Mucosa of gallbladder (tissue), 1 donor: ENCODE results near the gene UBE2L3. TPM values are rescaled to one million over a fixed set of nuclear protein-coding genes. Genes with fewer than 3 reads are reported as not detected.
"Not testable (repeated sequence)": the region's sequence is repeated elsewhere in the genome, so short reads cannot be mapped to it uniquely, and the experiment has no call there.

Source experiments
- DNase-seq: peaks from one replicate; pipeline ENCODE4 v3.0.0-alpha.2; 2020; ENCODE audit warnings: low spot score
- total RNA-seq: library from RNA; stranded (reverse); gene quantifications from one replicate; pipeline ENCODE4 v1.2.1, GENCODE V29; 2021
- donor health status: DM: no; HTN: no; CAD: no.

UBE2L3 gene
- total RNA-seq, 1 donor from 2014 or later, result 55.4 TPM

- no peak for DNase-seq
Observed at GRCh38 chr22:21602579-21602978, 35.1 kb downstream of the UBE2L3 start.

DNA sequence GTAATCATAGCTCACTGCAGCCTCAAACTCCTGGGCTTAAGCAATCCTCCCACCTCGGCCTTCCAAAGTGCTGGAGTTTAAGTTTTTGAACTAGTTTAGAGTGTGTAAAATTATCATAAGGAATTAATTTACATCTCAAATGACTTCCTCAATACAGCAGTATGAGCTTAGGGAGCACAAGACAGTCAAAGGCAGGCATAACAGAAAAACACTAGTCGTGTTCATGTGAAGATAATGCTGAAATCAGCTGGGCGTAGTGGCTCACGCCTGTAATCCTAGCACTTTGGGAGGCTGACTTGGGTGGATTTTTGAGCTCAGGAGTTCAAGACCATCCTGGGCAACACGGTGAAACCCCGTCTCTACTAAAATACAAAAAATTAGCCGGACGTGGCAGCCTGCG lies 36.5 kb downstream of the UBE2L3 start:
- DNase-seq, result no peak

- DNase-seq, result no peak
Observed at GRCh38 chr22:21605887-21606564, 38.5 kb downstream of the UBE2L3 start.

- DNase-seq, result no peak
Observed at GRCh38 chr22:21606775-21607174, 39.3 kb downstream of the UBE2L3 start.

GRCh38 chr22:21609556-21610157 lies 42.1 kb downstream of the UBE2L3 start:
- DNase-seq, result not testable (repeated sequence)

DNA sequence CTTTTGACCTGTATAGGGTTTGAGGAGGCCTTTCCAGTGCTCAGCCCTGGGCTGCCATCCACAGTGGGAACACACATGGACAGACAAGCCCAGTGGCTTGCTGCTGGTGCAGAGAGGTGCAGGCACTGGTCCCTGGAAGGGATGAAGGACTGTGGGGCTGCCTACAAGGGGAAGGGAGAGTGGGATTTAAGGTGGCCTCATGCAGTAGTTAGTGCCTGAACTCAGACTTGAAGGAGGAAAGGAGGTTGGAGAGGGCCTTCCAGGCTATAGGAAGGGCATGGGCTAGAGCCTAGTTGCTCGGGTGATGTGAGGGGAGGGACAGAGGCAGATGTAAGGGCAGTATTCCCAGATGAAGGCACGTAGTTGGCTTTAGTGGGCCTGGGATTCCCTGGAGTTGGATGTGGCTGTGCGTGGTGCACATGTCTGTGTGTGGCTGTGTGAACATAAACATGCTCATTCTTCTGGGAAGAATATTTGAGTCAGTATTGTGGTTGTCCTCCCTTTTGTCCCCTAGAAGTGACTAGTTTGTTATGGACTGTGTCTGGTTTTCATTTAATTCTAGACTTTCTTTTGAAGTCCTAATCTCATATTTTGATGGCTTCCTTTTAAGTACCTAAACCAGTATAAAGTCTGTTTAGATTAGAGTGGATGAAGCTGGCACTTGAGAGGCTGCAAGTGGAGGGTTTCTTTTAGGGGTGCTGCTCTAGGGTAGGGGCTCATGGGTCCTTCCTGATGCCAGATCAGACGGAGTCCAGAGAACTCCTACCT lies 43.9 kb downstream of the UBE2L3 start:
- DNase-seq, result no peak

GRCh38 chr22:21612858-21613257 lies 45.3 kb downstream of the UBE2L3 start:
- DNase-seq, result no peak

GRCh38 chr22:21613553-21614233 lies 46.2 kb downstream of the UBE2L3 start:
- no peak for DNase-seq

- no peak for DNase-seq
Observed at GRCh38 chr22:21615731-21616130, 48.2 kb downstream of the UBE2L3 start.

- DNase-seq, result not testable (repeated sequence)
Observed at GRCh38 chr22:21617337-21617736, 49.8 kb downstream of the UBE2L3 start.

GRCh38 chr22:21621025-21621424 lies 53.5 kb downstream of the UBE2L3 start:
- no peak for DNase-seq

GRCh38 chr22:21622011-21622918 lies 54.8 kb downstream of the UBE2L3 start:
- DNase-seq, result no peak

- no peak for DNase-seq
Observed at GRCh38 chr22:21622919-21623647, 55.6 kb downstream of the UBE2L3 start.

DNA sequence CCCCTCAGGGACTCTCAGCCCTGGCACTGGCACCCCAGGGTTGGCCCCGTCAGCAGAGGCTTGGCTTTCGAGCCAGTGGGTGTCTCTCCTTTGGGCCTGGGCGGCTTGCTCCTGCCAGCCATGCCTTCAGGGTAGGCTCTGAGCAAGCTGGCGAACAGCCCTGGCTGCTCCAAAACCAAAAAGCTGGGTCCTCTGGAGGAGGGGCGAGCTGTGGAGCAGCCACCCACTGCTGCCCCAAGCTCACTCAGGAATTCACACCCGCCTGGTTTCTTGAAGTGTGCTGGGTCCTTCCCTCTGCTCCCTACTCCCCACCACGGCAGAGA lies 56.1 kb downstream of the UBE2L3 start:
- DNase-seq, result no peak

DNA sequence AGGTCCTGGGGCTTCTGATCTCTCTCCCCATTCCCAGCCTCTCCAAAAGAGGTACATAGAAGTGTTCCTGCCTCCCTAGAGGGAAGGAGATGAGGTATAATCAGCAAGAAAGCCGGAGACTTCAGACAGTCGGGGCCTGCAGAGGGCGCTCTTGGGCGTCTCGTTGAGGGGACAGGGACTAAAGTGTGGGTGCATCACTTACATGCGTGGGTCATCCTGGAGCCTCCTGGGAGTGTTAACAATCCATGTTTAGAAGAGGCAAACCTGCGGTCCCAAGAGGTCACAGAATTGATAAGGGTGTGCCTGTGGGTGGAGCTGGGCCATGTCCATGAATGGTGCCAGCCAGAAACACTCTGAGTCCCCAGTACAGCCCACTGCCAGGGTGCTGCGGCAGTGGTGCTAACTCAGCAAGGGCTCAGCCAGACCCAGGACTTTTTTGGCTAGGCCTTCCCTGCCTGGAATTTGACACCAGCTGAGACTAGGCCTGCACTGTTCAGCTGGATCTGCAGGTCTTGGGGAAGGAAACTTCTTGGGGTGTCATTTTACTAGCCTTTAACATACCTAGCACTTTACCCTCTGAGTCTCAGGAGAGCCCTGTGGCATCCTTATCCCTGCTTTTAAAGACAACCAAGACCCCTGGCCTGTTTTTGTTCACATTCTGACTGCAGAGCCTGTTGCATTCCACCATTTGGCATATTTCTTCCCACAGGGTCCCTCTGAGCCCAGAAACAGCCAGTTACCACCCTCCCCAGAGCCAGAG lies 56.8 kb downstream of the UBE2L3 start:
- DNase-seq, result no peak

GRCh38 chr22:21624880-21625791 lies 57.6 kb downstream of the UBE2L3 start:
- DNase-seq, result no peak

DNA sequence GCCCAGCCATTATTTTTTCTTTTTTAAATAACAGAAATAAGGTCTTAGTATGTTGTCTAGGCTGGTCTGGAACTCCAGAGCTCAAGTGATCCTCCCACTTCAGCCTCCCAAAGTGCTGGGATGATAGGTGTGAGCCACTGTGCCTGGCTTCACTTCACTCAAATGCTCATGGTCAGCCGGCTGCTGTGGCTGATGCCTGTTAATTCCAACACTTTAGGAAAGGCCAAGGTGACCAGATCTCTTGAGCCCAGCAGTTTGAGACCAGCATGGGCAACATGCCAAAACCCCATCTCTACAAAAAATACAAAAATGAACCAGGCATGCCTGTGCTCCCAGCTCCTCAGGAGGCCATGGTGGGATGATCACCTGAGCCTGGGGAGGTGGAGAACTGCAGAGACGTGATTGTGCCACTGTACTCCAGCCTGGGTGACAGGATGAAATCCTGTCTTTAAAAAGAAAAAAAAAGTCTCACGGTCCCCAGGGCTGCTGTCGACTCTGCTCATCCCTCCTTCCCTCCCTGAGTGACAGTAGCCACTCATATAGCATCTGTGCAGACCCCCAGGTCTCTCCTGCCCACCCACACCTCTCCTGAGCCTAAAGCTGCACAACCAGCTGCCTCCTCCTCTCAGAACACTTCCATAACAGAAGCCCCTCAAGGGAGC lies 58.7 kb downstream of the UBE2L3 start:
- DNase-seq, result no peak

GRCh38 chr22:21626735-21627469 lies 59.4 kb downstream of the UBE2L3 start:
- DNase-seq, result no peak
